ENCODE results near the gene C2orf74.
"Not testable (repeated sequence)": the region's sequence is repeated elsewhere in the genome, so short reads cannot be mapped to it uniquely, and the experiment has no call there.

The C2orf74 gene

DNA sequence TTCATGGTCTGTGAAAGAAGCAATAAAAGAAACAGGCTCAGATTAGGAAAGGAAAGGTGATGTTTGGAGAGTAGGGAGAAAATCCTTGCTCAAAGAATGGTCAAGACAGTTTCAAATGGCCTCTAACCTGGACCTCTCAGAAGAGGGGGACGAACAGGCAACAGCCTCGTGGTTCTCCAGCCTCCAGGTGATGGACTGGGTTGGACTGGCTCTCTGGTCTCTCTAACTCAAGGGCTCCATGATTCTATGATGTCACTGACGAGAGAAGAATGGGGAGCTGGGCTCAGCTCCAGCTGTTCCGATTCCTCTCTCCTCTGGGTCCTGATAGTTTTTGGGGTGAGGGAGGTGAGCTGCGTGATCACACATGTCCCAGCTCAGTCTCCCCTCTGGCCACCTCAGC is at the start of gene C2orf74:
Gene C2orf74, plus strand, starts transcription at position 301 of the 400 bp plus-strand sequence. CDS start 327 bp downstream, outside the sequence.
- DNase-seq = no peak

DNA sequence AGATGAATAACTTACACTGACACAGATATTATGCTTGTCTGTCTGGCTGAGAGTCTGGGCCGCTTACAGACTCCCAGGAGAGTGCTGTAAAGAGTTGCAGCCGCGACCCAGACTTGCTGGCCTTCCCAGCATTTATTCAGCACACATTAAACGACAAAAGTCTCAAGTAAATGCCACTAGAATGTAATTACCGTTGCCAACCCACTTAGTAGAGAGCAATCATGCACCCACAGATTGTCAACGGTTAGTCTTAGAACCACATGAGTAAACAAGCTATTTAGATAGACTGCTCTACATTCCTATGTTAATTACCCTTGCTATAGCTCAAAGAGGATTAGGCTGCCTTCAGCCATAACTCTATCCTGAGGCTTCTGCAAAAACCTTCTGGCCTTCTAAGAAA is 47.8 kb upstream of the C2orf74 start:
- DNase-seq = no peak

DNA sequence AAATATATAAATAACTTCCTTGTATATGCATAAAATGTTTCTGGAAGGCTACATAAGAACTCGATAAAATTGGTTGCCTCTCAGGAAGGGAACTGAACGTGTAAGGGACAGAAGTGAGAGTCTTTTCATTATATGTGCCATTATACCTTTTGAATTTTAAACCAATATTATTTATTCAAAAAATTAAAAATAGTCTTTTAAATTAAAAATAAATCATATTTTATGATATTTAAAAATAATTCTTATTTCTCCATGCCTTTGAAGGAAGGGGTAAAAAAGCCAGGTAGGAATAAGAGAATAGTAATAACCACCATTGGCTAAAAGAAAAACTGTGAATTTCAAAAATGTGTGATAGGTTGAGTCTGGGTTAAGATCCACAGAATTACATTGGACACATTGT is 45.7 kb upstream of the C2orf74 start:
- DNase-seq = no peak

DNA sequence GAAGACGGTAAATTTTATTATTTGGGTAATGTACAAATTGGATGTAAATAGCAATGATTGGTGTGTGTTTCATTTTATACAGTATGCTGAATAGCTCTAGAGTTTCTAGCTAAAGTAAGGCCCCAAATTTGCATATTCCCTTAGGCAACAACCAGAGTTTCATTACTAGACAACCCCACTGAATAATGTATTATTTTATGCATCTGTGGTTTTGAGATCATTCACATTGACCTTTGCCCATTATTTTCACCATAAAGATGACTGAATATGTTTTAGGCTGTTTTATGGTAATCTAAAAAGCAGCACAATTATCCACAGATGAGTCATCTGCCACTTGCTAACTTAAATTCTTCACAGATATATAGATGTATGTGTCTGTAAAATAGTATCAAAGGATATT is 44.5 kb upstream of the C2orf74 start:
- no peak for DNase-seq

DNA sequence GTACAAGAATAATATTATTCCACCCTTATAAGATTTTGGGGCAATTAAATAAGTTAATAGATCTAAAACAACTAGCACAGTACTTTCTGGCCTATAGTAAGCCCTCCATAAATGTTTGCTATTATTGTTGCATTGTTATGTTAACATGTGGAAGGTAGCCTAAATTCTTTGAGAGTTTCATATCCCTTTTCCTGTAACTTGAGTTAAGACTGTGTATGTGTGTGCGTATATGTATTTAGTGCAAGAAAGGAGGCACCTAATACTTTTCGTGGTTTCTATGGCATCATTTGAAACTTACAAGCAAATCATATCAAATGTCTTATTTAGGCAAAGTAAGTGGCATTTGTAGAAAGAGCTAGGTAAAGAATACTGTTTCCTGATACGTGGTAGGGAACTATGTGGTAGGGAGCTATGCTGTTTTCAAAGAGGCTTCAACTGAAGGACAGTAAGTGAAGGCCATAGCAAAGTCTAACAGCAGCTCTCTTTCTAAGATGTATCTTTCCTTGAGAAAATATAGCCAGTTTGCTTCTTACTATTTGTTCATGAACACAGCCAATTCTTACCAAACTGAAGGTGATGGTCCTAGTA is 36.8 kb upstream of the C2orf74 start:
- DNase-seq = no peak

DNA sequence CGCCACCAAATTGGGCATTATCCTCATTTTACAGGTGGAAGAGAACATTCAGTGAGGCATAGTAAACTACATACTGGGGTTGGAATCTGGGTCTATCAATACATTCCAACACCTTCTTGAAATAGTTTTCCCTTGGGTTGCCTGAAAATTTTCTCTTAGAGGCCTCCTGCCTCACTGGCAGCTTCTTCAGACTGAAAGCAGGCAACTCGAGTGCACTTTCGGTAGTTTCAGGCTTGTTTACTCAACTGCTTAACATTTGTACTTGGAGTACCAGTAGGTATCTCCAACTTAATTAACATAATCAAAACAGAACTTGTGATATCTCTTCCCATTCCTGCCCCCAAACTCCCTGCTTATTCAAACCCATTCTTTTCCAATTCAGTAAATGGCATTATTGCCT is 36.2 kb upstream of the C2orf74 start:
- DNase-seq = no peak

DNA sequence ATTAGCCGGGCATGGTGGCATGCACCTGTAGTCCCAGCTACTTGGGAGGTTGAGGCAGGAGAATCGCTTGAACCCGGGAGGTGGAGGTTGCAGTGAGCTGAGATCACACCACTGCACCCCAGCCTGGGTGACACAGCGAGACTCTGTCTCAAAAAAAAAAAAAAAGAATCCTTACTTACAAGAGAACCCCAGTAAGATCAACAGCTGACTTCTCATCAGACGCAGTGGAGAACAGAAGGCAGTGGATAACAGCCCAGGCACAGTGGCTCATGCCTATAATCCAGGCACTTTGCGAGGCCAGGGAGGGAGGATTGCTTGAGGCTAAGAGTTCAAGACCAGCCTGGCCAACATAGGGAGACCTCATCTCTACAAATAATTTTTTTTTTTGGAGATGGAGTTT is 33.9 kb upstream of the C2orf74 start:
- not testable (repeated sequence) for DNase-seq

DNA sequence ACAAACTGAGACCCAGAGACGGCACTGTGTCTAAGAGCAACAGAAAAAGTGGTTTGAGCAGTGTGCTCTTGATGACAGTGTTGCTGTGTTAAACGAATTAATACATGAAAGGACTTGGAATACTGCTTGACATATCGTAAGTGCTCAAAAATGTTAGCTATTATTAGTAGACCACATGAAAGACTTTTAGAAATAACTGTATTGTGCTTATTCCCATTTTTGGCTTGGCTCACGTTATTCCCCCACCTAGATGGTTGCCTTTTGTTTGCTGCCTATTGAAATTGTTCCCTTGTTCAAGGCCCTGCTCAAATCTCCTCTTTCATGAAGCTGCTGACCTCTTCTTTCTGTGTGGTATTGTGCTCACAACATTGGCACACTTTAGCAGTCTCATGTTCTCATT is 27.8 kb upstream of the C2orf74 start:
- no peak for DNase-seq

DNA sequence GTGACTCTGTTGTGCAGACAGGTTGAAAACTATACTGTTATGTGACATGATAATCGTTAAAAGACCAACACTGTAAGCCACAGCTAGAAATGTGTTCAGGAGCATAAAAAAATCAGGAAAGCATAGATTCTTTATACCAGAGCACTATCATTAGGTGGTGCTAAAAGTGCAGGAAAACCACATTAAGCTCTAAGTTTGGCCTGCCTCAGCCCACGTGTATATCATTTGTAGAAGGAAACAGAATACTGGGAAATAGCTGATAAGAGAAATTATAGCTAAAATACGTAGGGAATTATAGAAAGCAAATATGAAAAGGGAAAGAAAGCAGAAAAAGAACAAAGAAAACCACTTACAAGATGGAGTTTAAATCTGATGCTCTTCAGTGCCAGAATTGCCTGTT is 26.5 kb upstream of the C2orf74 start:
- DNase-seq = no peak

DNA sequence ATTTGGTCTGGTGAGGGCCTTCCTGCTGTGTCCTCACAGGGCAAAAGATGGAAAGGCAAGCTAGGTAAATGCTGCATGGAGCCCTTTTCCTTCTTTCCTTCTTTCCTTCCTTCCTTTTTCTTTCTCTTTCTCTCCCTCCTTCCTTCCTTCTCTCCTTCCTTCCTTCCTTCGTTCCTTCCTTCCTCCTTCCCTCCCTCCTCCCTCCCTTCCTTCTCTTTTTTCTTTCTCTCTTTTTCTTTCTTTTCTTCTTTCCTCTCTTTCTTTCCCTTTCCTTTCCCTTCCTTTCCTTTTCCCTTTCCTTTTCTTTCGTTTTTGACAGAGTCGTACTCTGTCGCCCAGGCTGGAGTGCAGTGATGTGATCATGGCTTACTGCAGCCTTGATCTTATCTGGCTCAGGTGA is 23.1 kb upstream of the C2orf74 start:
- no peak for DNase-seq

DNA sequence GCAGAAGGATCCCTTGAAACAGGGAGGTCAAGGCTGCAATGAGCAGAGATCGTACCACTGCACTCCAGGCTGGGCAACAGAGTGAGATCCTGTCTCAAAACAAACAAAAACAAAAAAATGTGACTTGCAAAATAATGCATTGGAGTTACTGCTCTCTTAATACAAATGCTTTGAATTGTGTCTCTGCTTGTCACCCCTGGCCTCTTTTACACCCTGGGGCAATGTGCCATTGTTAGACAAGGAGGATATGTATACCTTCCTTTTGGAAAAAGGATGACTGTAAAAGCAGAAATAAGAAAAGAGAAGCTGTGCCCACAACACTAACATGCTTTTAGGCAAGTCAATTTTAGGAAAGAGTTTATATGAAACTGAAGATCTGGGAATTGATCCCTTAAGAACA is 20.8 kb upstream of the C2orf74 start:
- DNase-seq = no peak

DNA sequence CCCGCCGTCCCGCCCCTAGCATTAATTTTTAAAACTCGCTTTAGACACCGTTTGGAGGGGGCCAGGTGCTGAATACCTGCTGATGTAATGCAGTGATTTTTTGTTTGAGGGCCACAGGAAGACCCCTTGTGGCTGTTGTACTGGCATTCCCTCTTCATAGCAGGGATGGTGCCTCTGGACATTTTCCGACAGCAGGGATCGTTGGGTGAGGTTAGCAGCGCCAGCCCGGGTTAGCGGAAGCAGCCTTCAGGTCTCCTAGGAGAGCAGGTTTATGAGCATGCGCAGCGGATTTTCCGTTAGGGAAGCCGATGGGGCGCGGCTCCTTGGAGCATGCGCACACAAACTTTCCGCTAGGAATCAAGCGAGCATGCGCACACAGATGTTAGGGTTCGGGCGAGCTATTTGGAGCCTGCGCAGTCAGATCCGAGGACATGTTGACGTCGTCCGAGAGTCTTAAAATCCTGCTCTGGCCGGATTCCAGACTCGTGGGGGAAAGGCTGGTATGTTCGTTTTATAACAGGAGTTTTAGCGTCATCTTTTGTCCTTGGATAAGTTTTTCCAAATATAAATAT is 17.2 kb upstream of the C2orf74 start:
- no peak for DNase-seq

DNA sequence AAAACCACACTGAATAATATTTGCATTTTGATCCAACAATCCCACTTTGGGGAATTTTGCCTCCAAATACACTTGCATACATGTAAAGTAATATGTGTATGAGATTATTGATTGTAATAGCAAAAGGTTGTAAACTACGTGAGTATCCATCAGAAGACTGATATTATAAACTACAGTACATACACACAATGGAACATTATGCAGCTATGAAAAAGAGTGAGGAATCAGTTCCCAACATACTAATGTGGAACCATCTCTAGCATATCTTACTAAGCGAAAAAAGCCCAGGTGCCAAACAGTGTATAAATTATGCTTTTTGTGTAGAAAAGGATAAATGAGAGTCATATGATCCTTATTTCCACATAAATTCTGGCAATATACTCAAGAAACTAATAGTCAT is 16.0 kb upstream of the C2orf74 start:
- DNase-seq = no peak

DNA sequence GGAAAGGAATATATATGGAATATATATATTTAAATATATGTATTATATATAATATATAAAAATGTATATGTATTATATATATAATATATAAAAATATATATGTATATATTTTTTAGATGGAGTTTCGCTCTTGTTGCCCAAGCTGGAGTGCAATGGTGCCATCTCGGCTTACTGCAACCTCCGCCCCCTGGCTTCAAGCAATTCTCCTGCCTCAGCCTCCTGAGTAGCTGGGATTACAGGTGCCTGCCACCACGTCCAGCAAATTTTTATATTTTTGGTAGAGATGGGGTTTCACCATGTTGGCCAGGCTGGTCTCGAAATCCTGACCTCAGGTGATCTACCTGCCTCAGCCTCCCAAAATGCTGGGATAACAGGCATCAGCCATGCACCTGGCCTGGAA is 13.9 kb upstream of the C2orf74 start:
- DNase-seq = not testable (repeated sequence)

DNA sequence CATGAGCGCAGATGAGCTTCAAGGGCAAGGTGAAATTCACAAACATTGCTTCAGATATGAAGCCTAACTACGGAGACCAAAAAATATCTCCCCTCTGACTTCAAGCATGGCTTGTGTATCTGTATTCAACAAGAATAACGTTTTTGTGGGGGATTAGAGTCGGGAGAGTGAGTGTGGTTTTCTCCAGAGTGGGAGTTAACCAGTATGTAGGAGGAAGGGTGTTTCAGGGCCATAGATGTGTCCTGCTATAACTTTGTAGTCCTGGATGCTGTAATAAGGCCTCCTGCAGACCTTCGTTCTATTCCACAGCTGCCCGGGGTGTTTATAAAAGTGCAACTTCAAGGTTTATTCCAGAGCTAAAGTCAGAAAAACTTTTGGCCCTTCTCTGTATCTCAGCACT is 12.9 kb upstream of the C2orf74 start:
- DNase-seq = no peak

DNA sequence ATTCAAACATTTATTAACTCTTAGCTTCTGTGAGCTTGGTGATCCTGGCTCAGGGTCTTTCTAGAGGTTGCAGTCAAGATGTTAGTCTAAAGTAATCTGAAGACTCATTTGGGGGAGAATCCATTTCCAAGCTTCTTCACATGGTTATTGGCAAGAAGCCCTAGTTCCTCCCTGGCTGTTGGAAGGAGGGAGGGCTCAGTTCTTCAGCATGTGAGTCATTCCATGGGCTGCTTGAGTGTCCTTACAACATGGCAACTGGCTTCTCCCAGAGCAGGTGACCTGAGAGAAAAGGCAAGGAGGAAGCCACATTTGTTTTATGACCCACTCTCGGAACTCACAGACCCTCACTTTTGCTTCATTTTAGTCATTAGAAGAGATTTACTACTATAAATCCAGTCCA is 10.6 kb upstream of the C2orf74 start:
- no peak for DNase-seq

DNA sequence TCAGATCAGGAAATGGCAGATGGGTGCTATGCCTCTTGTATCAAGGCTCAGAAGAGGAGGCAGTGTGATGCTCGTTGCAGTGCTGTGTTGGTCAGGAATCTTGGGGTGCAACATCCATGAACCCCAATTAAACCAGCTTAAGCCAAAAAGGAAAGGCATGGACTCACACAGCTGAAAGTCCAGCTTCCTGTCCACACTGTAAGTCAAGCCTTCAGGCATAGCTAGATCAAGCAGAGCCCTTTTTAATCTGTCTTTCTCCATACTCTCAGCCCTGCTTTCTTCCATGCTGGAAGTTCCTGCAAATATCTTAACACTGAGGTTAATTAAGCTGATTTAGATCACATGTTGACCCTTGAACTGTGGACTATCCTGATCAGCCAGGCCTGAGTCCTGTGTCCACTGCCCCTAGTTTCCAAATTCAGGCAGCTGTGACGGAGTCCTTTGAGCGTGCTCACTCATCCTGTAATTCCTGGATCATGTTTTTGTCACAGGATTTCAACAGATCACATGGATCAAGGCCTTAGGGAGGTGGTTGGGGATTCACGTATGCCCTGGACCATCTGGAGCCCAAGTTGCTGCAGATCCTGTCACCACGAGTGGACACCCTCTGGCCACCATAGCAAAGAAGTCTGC is 4.5 kb upstream of the C2orf74 start:
- DNase-seq = no peak

DNA sequence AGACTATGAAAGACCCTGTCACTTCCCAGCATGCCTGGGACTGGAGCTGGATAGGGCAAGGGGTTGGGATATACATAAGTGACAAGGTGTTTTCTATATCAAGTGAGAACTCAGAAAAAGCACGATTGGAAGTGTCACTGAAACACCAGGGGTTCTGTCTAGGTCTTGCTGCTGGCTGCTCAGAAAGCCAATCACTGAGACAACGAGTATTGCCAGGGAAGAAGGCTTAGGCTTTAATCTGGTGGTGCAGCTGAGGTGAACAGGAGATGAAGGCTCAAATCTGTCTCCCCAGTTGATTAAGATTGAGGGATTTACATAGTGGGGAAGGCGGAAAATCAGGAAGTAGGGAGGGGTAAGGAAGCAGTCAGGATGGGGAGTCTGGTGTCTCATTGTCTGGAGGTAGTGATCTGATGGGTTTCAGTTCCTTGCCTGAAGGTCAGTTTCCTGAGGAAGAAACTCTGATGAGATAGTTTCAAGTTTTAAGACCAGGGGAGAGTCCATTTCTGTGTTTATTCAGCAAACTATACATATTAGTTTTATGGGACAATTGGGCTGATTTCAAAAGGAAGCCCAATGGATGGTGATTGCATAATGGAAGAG is 3.5 kb upstream of the C2orf74 start:
- DNase-seq = no peak

DNA sequence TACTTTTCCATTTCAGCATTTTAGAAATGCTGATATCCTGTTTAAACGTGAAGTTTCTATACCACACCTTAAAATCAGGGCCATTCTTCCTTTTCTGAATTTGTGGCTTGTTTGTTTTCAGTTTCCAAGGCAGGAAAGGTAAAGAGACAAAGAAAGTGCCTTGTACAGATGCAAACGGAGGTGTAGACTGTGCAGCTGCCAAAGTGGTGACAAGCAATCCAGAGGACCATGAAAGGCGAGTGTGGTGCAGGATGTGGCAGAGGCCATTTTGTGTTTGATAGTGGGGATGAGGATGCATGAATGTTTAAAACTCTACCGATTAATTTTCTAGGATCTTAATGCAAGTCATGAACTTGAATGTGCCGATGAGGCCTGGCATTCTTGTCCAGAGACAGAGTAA is 733 bp downstream of the C2orf74 start:
- DNase-seq = no peak

DNA sequence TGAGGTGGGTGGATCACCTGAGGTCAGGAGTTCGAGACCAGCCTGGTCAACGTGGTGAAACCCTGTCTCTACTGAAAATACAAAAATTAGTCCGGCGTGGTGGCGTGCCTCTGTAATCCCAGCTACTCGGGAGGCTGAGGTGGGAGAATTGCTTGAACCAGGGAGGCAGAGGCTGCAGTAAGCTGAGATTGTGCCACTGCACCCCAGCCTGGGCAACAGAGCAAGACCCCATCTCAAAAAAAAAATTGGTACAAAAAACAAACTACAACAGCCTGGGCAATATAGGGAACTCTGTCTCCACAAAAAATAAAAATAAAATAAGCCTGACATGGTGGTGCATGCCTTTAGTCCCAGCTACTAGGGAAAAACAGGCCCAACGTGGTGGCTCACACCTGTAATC is 3.1 kb downstream of the C2orf74 start:
- not testable (repeated sequence) for DNase-seq

DNA sequence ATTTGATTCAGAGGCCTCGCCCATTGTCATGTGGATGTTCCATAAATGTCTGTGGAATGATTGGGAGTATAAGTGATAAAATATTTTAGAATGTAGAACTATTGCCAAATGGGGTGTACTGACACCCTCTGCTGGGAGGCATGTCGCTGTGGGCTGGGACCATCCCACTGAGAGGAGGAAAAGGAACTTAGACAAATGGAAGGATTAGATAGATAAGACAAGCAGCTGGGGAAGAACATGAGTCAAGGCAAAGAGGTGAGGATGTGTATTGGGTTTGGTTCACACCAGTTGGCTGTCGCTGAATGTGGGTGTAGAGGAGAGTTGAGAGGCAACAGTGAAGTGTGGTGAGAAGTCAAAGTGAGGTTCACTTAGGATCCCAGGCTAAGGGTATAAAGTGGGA is 4.0 kb downstream of the C2orf74 start:
- DNase-seq = no peak

DNA sequence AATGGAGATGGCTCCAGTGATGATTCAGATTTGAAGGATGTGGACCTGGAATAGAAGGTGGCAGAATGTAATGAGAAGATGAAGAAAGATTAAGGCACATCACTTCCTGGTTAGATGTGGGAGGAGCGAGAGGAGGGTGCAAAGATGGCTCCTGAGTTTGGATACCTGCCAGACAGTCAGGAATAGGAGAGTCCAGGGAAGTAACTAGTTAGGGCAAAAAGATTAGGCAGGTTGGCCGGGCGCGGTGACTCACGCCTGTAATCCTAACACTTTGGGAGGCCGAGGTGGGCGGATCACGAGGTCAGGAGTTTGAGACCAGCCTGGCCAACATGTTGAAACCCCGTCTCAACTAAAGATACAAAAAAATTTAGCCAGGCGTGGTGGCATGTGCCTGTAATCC is 5.6 kb downstream of the C2orf74 start:
- no peak for DNase-seq

DNA sequence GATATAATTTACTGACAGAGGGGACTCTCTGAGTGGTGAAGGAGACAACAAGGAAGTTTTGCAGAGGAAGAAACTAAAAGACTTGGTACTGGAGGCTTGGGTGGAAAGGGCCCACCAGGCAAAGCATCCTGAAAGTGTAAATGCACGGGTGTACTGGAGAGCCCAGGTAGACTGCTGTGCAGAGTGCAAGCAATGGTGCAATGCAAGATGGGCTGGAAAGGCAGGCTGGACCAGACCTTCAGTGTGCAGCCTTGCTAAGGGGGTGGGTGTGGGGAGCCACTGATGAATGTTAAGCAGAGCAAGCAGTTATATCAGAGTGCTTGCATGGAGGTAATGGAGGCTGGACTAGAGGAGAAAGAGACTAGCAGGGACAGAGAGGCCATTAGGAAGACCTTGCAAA is 10.7 kb downstream of the C2orf74 start:
- no peak for DNase-seq

DNA sequence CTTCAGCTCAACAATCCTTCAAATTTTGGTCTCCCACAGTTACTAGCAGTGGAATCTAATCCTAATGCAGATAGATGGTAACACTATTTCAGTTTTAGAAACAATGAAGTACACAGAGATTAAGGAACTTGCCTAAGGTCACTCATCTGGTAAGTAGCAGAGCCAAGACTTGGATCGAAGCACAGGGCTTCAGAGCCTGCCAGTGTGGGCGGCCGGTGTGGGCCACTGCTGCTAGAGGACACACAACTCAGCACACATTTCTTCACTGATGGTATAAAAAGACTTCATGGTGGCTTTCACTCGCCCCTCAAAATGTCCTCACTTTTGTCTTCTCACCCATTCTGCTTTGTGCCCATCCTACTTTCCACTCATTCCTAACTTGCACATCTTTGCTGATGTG is 11.1 kb downstream of the C2orf74 start:
- no peak for DNase-seq

DNA sequence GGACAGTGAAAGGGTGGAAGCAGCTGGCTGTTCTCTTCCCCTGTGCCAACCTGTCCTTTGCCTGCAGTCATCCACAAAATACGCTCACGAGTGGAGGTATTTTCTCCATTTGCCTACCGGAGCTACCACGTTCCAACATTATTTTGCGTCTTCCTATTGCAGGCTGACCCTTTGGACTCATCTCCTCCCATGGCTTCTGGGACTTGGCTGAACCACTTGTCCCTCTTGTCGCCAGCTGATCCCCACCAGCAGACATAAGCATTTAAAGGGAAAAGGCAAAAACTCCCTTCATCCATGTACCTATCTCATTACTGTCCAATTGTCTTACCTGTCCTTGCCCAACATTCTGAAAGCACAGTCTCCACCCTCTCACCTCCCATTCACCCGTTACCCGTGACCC is 13.0 kb downstream of the C2orf74 start:
- DNase-seq = no peak
